Hematopoietic multipotent progenitor cell (in vitro differentiated cells): ENCODE results near the gene RHO. TPM values are rescaled to one million over a fixed set of nuclear protein-coding genes. Genes with fewer than 3 reads are reported as not detected.
A peak's percentile ranks its signal among the peaks of the same experiment; 100 is the strongest.

Experiments used
- DNase-seq, 3 donors: peaks; one replicate each; pipeline ENCODE4 v3.0.0-alpha.2; 2011 to 2015; ENCODE audit warnings: low read depth in 2 of 3, low spot score in 2 of 3
- total RNA-seq: library from RNA; depleted of rRNA; stranded (reverse); fragments of >200 nt; gene quantifications from one replicate; pipeline ENCODE4 v1.2.3, GENCODE V29; 2012

The RHO gene
- total RNA-seq, 1 donor = under 0.01 TPM

DNA sequence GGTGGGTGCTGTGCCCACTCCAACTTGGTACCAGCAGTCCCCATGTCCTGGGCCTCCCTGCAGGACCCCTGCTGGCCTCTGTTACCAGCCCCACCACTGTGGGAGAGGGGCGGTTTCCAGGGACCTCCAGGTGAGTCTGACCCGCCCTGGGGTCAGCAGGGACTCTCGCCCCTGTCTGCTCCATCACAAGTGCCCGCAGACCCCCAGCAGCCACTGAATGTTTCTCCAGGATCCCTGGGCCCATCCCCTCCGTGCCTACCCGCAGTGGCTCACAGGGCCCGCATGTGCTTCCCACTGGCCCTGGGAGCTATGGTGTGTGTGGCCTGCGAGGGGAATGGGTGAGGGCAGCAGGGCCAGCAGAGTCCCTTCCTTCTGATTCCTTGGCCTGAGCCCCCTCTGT, 9.9 kb upstream of the RHO start:
- no peak for DNase-seq

DNA sequence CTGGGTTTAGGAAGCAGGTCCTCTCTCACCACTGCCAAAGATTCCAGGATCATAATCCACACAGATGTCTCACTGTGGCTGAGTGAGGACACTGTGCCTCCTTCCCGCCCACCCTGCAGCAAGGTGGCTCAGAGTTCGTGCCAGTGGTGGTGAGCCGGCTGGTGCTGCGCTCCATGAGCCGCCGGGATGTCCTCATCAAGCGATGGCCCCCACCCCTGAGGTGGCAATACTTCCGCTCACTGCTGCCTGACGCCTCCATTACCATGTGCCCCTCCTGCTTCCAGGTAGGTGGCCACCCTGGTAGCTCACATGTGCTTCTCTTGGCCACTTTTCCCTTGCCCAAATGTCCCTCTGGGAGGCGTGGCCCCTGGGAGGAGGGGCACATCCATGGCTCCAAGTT, 9.0 kb upstream of the RHO start:
- DNase-seq = no peak

DNA sequence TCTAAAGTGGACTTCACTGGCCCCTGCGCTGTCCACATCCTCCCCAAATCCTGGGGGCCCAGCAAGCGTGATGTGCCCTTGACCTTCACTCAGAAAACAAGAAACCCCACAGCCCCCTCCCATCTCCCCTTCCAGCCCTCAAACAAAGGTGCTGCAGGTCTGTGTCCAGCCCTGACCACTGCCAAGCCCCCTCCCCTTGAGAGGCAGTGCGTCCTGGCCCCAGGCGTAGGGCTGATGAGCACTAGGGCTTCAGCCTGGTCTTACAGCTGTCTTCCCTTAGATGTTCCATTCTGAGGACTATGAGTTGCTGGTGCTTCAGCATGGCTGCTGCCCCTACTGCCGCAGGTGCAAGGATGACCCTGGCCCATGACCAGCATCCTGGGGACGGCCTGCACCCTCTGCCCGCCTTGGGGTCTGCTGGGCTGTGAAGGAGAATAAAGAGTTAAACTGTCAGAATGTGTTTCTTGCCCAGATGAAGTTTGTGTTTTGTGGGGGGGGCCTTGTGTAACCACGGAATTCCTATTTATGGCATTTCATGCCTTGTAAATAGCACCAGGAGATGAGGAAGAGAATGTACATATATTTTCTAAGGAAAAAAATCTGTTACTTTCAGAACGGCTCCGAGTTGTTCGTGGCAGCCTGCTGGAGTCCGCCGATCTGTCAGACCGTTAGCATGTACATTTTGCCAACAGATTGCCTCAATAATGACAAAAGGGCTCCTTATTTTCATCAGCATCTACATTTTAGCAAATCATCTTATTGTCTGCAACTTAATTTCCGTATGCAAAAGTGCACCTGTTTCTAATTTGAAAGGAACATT, 8.3 kb upstream of the RHO start:
- no peak for DNase-seq

DNA sequence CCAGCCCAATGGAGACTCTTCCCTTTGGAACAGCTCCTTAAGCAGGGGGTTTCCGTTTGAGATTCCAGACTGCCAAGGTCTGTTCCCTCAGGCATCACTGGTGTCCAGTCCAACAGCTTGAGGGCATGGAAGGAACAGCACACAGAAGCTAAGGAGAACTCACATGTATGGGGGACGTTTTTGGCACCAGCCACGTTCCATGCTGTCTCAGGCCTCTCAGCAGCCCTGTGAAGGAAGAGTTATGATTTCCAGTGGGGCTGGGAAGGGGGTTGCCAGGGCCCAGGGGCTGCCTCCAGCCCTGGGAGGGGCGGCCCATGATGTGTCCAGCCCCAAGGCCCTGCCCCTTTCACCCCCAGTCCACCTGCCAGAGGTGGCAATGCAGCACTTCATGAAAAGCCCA, 7.5 kb upstream of the RHO start:
- DNase-seq = no peak

DNA sequence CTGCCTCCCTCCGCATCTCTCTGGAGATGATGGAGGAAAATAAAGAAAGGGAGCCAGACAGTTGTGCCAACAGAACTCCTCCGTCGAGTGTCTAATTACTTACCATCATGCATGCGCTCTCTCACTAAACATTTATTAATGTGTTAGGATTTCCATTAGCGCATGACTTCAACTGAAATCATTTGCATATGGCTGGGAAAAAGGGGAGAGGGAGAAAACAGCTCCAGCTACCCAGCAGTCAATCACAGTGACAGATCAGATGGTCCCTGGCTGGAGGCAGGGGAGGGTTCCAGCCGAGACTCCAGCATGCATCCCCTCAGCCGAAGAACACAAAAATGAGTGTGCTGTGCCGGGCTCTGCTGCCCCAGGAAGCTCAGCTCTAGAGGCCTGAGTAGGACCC, 6.8 kb upstream of the RHO start:
- DNase-seq = no peak

DNA sequence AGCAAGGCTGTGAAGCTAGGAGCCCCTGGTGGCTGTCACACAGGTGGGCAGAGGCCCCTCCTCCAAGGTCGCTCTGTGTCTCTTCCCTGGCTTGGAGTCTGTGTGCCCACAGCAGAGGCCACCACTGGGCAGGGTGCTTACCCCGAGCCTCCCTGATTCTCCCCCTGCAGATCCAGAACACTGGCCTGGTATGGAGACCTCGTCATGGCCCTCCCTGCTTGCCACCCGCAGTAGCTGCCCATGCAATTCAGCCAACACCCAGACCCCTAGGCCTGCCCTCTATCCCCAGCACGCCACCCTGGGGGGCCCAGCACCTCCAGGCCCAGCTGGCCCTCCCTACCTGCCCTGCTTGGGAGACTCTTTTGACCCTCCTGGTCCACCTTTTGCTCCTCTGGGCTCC, 5.5 kb upstream of the RHO start:
- DNase-seq = no peak

DNA sequence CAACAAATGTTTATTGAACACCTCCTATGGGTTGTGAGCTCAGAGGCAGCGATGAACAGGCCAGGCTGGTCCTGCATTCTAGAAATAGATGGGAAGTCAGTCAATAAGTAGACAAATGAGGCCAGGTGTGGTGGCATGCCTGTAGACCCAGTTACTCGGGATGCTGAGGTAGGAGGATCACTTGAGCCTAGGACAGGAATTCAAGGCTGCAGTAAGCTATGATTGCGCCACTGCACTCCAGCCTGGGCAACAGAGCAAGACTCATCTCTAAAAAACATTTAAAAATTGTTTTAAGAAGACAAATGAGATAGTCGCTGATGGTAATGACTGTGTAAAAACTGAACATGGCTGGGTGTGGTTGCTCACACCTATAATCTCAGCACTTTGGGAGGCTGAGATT, 4.4 kb upstream of the RHO start:
- no peak for DNase-seq

DNA sequence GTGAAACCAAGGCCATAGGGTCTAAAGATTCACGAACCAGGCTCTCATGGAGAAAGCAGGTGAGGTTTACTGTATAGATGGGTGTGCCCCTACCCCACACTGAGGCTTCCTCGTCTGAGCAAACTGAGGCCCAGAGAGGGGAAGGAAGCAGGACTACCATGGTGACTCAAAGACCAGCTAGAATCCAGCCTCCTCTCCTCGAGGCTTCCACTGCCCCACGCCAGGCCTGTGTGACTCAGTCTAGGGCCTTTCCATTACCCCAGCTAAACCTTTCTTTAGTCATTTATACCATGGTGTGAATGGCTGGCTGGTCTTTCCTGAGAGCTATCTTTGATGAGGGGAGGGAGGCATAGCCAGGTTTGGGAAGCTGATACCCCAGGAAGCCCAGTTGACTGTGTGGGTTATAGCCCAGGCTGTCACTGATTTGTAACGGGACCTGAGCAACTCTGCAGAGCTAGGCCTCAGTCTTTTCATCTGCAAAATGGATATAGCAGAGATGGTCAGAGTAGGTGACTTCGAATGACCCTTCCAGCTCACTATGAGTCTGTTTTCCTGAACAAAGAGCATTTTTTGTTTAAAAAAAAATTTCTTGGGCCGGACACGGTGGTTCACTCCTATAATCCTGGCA, 3.0 kb upstream of the RHO start:
- DNase-seq = peak in 1 of 3 donors; percentile 10

DNA sequence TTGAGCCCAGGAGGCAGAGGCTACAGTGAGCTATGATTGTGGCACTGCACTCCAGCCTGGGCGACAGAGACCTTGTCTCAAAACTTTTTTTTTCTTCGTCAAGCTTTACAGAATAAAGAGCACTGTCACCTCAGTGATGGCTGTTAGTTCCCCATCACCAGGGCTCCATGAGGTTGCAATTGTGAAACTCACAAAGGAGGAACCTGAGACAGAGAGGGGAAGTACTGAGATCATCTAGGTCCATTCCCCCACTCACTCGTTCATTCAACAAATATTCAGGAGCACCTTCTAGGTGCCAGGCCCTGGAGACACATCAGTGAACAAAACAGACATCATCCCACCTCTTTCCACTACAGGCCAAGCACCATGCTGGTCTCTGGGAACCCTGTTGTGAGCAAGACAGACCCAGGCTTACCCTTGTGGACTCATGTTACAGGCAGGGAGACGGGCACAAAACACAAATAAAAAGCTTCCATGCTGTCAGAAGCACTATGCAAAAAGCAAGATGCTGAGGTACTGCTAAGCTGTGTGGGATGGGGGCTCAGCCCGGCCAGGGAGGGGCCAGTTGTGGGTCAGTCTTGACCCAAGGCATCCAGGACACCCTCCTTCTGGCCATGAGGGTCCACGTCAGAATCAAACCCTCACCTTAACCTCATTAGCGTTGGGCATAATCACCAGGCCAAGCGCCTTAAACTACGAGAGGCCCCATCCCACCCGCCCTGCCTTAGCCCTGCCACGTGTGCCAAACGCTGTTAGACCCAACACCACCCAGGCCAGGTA, 2.1 kb upstream of the RHO start:
- peak in 2 of 3 donors; percentile 60 to 90 for DNase-seq

DNA sequence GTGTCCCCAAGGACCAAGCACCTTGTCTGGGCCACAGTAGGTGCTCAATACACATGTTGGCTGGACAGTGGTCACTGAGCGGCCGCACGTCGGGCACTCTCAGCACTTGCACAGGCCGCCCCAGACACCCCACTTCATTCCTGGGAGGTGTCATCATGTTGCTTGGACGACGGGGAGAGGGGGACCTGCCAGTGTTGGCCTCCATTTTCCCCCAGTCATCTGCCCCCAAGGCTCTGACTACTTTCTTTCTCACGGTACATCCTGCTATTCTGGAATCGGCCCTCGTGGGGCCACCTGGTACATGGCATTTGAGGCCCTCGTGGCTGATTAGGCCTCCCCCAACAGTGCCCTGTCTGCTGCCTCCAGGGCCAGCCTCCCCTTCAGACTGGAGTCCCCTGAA, 1.2 kb upstream of the RHO start:
- DNase-seq = no peak

DNA sequence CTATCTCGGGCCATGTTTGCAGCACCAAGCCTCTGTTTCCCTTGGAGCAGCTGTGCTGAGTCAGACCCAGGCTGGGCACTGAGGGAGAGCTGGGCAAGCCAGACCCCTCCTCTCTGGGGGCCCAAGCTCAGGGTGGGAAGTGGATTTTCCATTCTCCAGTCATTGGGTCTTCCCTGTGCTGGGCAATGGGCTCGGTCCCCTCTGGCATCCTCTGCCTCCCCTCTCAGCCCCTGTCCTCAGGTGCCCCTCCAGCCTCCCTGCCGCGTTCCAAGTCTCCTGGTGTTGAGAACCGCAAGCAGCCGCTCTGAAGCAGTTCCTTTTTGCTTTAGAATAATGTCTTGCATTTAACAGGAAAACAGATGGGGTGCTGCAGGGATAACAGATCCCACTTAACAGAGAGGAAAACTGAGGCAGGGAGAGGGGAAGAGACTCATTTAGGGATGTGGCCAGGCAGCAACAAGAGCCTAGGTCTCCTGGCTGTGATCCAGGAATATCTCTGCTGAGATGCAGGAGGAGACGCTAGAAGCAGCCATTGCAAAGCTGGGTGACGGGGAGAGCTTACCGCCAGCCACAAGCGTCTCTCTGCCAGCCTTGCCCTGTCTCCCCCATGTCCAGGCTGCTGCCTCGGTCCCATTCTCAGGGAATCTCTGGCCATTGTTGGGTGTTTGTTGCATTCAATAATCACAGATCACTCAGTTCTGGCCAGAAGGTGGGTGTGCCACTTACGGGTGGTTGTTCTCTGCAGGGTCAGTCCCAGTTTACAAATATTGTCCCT, 1.2 kb downstream of the RHO start:
- no peak for DNase-seq

DNA sequence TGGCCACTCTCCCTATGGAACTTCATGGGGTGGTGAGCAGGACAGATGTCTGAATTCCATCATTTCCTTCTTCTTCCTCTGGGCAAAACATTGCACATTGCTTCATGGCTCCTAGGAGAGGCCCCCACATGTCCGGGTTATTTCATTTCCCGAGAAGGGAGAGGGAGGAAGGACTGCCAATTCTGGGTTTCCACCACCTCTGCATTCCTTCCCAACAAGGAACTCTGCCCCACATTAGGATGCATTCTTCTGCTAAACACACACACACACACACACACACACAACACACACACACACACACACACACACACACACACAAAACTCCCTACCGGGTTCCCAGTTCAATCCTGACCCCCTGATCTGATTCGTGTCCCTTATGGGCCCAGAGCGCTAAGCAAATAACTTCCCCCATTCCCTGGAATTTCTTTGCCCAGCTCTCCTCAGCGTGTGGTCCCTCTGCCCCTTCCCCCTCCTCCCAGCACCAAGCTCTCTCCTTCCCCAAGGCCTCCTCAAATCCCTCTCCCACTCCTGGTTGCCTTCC, 1.9 kb downstream of the RHO start:
- no peak for DNase-seq

DNA sequence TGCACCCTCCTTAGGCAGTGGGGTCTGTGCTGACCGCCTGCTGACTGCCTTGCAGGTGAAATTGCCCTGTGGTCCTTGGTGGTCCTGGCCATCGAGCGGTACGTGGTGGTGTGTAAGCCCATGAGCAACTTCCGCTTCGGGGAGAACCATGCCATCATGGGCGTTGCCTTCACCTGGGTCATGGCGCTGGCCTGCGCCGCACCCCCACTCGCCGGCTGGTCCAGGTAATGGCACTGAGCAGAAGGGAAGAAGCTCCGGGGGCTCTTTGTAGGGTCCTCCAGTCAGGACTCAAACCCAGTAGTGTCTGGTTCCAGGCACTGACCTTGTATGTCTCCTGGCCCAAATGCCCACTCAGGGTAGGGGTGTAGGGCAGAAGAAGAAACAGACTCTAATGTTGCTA, 2.4 kb downstream of the RHO start:
- DNase-seq = no peak

DNA sequence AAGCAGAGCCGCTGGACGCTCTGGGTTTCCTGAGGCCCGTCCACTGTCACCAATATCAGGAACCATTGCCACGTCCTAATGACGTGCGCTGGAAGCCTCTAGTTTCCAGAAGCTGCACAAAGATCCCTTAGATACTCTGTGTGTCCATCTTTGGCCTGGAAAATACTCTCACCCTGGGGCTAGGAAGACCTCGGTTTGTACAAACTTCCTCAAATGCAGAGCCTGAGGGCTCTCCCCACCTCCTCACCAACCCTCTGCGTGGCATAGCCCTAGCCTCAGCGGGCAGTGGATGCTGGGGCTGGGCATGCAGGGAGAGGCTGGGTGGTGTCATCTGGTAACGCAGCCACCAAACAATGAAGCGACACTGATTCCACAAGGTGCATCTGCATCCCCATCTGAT, 3.3 kb downstream of the RHO start:
- DNase-seq = no peak

DNA sequence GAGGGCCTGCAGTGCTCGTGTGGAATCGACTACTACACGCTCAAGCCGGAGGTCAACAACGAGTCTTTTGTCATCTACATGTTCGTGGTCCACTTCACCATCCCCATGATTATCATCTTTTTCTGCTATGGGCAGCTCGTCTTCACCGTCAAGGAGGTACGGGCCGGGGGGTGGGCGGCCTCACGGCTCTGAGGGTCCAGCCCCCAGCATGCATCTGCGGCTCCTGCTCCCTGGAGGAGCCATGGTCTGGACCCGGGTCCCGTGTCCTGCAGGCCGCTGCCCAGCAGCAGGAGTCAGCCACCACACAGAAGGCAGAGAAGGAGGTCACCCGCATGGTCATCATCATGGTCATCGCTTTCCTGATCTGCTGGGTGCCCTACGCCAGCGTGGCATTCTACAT, 3.8 kb downstream of the RHO start:
- DNase-seq = no peak

DNA sequence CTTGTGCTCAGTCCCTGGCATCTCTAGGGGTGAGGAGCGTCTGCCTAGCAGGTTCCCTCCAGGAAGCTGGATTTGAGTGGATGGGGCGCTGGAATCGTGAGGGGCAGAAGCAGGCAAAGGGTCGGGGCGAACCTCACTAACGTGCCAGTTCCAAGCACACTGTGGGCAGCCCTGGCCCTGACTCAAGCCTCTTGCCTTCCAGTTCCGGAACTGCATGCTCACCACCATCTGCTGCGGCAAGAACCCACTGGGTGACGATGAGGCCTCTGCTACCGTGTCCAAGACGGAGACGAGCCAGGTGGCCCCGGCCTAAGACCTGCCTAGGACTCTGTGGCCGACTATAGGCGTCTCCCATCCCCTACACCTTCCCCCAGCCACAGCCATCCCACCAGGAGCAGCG, 5.0 kb downstream of the RHO start:
- no peak for DNase-seq

DNA sequence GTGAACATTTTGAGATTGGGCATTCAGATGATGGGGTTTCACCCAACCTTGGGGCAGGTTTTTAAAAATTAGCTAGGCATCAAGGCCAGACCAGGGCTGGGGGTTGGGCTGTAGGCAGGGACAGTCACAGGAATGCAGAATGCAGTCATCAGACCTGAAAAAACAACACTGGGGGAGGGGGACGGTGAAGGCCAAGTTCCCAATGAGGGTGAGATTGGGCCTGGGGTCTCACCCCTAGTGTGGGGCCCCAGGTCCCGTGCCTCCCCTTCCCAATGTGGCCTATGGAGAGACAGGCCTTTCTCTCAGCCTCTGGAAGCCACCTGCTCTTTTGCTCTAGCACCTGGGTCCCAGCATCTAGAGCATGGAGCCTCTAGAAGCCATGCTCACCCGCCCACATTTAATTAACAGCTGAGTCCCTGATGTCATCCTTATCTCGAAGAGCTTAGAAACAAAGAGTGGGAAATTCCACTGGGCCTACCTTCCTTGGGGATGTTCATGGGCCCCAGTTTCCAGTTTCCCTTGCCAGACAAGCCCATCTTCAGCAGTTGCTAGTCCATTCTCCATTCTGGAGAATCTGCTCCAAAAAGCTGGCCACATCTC, 6.1 kb downstream of the RHO start:
- no peak for DNase-seq

DNA sequence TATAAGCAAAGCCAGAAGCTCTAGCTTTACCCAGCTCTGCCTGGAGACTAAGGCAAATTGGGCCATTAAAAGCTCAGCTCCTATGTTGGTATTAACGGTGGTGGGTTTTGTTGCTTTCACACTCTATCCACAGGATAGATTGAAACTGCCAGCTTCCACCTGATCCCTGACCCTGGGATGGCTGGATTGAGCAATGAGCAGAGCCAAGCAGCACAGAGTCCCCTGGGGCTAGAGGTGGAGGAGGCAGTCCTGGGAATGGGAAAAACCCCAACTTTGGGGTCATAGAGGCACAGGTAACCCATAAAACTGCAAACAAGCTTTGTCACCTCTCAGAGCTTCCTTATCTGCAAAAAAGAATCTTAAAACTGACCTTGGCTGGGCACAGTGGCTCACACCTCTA, 6.6 kb downstream of the RHO start:
- DNase-seq = no peak

DNA sequence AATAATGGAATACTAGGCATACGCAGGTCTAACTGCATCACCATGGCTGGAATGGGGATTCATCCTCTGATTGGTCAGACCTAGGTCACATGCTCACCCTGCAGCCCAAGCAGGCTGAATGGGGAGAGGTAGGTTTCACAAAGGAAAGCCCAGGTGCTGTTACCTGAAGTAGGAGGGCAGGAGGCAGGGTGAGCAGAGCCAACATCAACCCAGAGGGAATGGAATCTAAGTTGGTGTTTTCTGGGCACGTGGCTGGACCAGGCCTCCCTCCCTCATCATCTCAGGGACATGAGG, 7.9 kb downstream of the RHO start:
- DNase-seq = no peak

DNA sequence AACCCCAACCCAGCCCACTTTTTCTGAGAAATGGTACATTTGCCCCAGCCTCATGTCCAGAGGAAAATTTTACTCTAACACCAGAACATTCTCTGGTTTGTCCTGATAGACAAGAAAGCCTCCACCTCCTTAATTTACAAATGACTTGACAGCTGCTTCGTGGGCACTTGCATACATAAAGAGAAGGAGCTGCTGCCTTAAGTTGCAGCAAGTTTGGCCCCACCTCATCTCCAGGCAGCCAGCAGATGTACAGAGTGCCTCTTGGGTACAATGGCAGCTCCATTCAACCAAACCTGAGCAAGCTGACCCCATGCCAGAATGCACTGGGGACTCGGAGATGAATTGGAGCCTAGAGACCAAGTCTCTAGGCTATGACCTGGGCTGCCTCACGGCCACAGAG, 8.4 kb downstream of the RHO start:
- DNase-seq = no peak

DNA sequence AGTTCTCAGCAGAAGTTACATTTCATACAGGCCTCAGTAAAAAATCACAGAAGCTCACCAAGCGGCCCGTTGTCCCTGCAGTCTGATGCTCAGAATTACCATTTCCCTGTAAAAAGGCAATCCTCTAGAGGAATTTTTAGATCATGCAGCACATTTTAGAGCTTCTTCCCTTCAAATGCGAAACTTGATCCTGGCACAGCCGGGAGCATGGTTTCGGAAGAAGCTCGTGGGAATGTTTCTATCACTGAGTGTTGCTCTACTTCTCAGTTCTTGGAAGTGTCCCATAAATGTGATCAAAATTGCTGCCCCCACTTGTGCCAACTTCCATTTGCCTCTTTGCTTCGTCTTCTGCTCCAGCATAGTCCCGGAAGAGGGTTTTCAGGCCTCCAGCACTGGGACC, 10.8 kb downstream of the RHO start:
- DNase-seq = no peak
